MG63 (cell line): Measurements from ENCODE around the gene ELP5. TPM values are rescaled to one million over a fixed set of nuclear protein-coding genes. Genes with fewer than 3 reads are reported as not detected.
"Not testable (repeated sequence)": the region's sequence is repeated elsewhere in the genome, so short reads cannot be mapped to it uniquely, and the experiment has no call there.

Source experiments
- DNase-seq: peaks from one replicate; pipeline ENCODE4 v3.0.0-alpha.2; 2020
- H3K27me3 ChIP-seq: fragments of 250-450 bp; sonication (Bioruptor Pico); 2 replicates; pipeline ENCODE4 v1.5.1; 2020; ENCODE audit warnings: mild to moderate bottlenecking, moderate library complexity
- H3K36me3 ChIP-seq: fragments of 250-450 bp; sonication (Bioruptor Pico); 2 replicates; pipeline ENCODE4 v1.5.1; 2020; ENCODE audit warnings: mild to moderate bottlenecking, moderate library complexity
- H3K4me3 ChIP-seq: fragments of 250-450 bp; sonication (Bioruptor Pico); 2 replicates; pipeline ENCODE4 v1.5.1; 2020; ENCODE audit warnings: mild to moderate bottlenecking, moderate library complexity
- H3K9me3 ChIP-seq: fragments of 250-450 bp; sonication (Bioruptor Pico); 2 replicates; pipeline ENCODE4 v1.5.1; 2020; ENCODE audit warnings: mild to moderate bottlenecking, moderate library complexity
- total RNA-seq: library from RNA; depleted of rRNA; stranded (reverse); fragments of >200 nt; shearing (Covaris generic); gene quantifications from 2 replicates; pipeline ENCODE4 v1.2.3, GENCODE V29; 2014; ENCODE audit warnings: low replicate concordance

The ELP5 gene
- total RNA-seq, 1 experiment from 2014 or later, result 36.4 TPM

DNA sequence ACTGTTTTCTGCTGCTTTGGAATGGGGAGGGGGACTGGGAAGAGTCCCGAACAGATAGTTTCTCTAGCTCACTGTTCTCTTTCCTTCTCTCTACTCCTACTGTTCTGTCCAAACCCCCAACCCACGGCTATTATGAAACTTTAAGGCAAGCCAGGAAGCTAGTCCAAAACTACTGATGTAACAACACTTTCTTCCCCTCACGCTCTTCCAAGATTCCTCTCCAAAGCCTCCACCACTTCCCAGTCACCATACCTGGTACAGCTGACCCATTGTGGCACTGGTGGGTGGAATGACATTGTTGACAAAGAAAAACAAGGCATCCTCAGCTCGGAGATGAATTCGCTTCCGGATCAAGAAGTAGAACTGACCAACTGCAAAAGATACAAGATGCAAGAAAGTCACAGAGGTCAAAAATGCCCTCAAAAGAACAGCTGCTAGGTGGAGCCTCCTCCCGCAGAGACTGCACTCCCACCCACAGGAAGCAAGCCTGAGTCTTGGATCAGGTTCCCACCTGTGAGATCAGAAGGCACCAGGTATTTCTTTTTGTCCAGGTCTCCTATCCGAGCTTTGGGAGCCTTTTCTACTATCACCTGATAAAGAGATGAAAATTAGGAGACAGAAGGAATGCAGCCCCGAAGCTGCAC, 10.8 kb upstream of the ELP5 start:
- peaks cover 34% of the 10 kb centered on the region for H3K36me3 ChIP-seq
- H3K27me3 ChIP-seq, result no peaks in the 10 kb centered on the region
- peak overlapping the region; percentile 91 for H3K4me3 ChIP-seq
- H3K9me3 ChIP-seq, result no peaks in the 10 kb centered on the region
- DNase-seq, result no peak

DNA sequence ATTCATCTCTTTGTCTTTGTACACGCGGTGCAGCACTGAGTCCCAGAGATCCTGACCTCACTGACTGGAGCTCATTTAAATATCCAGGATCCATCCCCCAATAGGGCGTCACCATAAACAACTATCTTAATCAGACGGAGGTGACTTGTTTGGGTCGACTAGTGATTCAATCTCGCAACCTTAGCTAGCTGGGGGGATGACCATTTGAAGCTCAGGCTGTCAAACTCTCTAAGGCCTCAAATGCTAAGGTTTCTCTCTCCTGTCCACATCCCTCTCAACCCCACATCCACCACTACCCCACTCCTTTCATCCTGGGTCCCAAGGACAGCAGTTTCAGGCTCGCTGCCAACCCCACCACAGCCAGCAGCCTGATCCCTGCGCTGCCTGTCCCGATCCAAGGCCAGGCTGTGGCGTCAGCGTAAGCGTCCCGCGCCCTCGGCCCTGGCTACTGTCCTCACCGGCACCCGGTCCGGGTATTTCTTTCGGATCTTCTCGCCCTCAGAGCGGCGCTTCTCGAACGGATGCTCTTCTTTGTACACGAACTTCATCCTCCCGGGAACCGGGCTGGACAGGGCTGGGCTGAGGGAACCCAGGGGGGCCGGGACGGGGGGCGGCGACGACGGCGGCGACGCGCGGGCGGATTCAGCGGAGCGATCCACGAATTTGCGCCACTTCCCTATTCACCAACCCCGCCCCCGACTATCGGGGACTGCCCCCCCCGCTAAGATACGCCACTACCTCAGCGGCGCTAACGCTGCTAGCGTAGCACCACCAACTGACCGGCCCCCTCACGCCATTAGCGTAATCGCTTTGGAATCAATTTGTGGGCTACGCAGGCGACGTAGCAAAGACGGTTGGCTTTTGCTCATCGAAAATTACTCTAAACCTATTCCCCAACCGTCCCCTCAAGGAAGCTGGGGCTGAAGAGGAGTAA, 10.0 kb upstream of the ELP5 start, which contains the start of gene GABARAP:
Gene GABARAP, minus strand, starts transcription at position 667 of the 934 bp plus-strand sequence. Its CDS starts 119 bp downstream, at position 548.
- H3K9me3 ChIP-seq, result no peaks in the 10 kb centered on the region
- peak within 1 kb of the TSS; percentile 91 for H3K4me3 ChIP-seq
- peak; percentile 80 for DNase-seq
- H3K27me3 ChIP-seq, result no peaks in the 10 kb centered on the region
- H3K36me3 ChIP-seq, result peaks cover 29% of the 10 kb centered on the region

DNA sequence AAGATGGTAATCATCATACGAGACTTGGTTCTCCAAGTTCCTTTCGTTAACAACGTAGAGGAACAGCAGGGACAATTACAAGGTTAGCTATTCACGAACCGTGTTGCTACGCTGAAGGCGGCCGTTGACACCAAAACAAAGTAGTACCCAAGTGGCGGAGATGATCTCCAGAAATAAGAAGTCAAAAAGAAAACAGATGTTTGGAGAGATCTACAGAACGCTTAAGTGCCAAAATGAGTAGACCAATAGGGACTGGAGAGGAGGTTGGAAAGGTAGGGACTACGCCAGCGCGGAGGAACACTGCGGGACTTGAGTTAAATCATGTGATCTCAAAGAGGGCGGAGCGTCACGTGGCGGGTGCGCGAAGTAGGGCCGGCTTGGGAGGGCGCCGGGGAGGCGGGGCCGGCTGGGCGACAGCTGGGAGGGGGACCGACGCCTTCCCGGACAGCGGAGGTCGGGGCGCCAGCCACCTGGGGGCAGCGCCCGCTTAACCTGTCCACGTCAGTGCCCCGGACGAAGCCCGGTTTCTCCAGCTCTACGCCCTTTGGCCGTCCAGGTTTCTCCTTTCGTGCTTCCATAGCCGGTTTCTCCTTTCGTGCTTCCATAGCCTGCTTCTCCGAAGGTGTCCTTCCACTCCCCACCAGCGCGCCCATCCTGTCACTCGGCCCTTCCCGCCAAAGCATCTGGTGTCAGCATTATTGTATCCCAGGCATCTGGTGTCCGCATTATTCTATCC, 9.1 kb upstream of the ELP5 start:
- Histone ChIP-seq H3K36me3 (peaks cover 24% of the 10 kb centered on the region), H3K9me3 (no peaks in the 10 kb centered on the region), H3K4me3 (peak overlapping the region; percentile 91), H3K27me3 (no peaks in the 10 kb centered on the region)
- peak; percentile 87 for DNase-seq

DNA sequence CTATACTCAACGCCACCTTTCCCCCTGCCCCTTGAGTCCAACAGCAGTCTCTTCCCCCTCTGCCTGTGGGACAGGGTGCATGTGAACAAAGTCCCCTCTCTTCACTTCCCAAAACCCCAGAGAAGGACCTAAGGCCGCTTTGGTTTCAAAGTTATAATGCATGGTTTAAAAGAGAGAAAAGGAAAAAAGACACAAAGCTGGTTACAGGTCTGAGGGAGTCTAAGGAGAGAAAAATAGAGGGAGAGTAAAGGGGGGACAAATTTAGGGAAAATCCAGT, 8.6 kb upstream of the ELP5 start:
- Histone ChIP-seq H3K4me3 (peak overlapping the region; percentile 91), H3K9me3 (no peaks in the 10 kb centered on the region), H3K27me3 (no peaks in the 10 kb centered on the region), H3K36me3 (peaks cover 24% of the 10 kb centered on the region)
- no peak for DNase-seq

DNA sequence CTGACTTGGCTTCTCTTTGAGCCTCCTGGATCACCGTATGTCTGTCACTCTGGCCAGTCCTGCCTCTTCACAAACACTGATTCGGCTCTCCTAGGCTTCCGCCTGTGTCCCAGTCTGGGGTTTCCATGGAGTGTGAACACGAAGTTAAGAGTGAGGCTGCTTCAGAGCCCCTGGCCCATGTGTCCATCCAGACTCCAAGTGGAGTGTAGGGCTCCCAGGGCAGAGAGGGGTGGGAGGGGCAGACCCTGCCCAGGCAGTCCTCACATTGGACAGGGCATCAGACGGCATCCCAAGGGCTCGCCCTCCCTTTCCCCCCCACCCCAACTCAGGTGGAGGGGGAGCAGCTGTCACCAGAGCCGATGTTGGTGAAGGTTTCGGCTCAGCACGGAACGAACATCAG, 8.2 kb upstream of the ELP5 start:
- not testable (repeated sequence) for DNase-seq, H3K9me3 ChIP-seq, H3K4me3 ChIP-seq, H3K27me3 ChIP-seq
- H3K36me3 ChIP-seq, result peaks cover 24% of the 10 kb centered on the region

DNA sequence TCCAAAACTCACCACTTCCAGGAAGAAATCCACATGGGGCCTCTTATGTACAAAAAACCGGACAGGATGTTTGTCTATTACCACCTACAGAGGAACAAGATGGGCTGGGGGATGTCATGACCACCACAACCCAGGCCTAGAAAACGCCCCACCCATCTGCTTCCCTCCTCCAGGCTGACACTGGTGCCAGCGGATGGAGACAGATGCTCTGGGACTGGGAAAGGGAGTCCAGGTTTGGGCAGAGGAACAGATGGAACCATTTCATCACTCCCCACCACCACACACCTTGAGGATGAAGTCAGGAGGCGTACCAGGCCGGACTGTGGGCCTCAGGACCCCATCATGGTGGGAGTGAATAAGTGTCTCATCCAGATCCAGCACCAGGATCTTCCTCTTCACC, 5.2 kb upstream of the ELP5 start:
- peaks cover 13% of the 10 kb centered on the region for H3K36me3 ChIP-seq
- H3K4me3 ChIP-seq, result no peak overlapping the region
- no peaks in the 10 kb centered on the region for H3K9me3 ChIP-seq
- H3K27me3 ChIP-seq, result no peaks in the 10 kb centered on the region
- no peak for DNase-seq

DNA sequence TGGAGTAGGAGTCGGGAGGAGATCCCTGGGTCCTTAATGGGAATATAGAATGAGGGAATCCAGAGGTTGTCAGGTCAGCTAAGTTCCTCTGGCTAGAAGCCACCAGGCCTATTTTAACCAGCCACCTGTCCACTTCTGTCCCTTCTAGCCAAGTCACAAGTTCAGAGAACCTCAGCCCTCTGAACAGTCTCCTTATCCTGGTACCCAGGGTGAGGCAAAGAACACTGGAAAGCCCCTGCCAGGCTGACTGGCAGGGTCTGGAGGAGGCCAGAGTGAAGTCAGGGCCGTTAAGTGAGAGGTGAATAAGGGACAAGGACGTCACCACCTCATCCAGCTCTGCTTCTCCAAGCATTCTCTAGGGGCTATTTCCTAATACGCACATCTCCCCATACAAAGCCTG, 3.2 kb upstream of the ELP5 start:
- Histone ChIP-seq H3K9me3 (no peaks in the 10 kb centered on the region), H3K36me3 (peaks cover 13% of the 10 kb centered on the region), H3K4me3 (no peak overlapping the region), H3K27me3 (no peaks in the 10 kb centered on the region)
- DNase-seq, result no peak

DNA sequence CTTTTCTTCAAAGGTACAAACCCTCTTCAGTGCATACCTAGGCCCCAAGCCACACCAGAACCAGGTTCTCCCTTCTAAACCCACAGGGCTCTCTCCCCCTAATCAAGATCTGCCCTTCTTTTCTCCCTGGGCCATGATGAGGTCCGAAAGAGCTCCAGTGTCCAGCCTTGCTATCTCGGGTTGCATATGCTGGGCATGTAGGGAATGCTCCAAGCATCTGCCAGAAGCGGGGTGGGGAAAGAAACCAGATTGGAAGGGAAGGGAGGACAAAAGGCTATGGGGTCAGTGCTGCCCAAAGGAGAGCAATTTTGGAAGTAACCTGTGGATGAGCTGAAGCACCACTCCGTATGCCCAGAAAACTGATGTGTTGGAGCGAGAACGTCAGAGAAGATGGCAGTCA, 2.8 kb upstream of the ELP5 start:
- H3K27me3 ChIP-seq, result no peaks in the 10 kb centered on the region
- no peaks in the 10 kb centered on the region for H3K9me3 ChIP-seq
- H3K36me3 ChIP-seq, result peaks cover 15% of the 10 kb centered on the region
- DNase-seq, result no peak
- no peak overlapping the region for H3K4me3 ChIP-seq

DNA sequence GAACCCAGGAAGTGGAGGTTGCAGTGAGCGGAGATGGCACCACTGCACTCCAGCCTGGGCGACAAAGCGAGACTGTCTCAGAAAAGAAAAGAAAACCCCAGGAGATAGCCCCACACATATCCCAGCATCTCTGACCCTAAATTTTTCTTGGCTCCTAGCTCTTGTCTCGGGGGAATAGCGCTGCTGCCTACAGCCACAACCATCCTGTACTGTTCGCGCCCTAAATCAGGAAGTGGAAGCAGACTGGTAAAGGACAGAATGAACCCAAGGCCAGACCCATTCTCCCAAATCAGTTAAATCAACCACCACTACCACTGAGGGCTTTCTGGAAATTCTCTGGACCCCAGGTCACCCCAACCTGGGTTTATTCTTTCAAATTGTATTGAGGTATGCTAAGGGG, 2.2 kb upstream of the ELP5 start:
- peak overlapping the region; percentile 90 for H3K4me3 ChIP-seq

DNA sequence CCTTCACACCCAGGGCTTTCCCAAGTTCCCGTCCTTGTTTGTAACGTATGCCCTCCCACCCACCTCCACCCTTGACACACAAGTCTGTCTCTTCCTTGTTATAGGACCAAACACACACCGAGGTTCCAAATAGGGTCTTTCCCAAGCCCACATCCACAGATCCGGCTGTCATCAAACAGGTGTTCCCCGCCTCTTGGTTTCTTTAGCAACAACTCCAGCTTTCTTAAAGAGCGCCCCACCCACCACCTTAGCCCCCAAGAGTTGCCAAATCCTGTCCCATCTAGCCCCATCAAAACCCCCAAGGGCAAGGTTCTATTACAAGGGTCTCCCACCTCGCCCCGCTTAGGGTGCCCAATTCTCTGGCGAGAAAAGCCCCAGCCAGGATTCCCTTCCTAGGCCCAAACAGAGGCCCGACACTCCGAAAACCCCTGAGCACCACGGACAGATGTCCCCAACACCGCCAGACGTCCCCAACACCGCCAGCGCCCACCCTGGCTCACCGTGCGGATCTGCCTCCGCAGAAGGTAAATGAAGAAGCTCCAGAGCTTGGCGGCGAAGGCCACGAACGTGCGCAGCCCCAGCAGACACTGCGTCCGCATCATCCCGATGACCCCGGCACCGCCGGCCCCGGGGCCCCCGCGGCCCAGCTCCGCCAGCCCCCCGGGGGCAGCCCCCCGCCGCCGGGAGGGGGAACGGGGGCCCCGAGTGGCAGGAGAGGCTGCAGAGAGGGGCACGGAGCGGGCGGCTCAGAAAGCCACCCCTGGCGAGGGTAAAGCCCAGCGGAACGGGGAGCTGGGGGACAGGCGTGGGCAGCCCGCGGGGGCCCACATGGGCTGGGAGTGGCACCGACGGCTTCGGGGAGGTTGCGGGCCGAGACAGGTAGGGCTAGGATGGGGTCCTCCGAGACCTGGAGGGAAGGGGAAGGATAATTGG, 1.1 kb upstream of the ELP5 start:
- H3K36me3 ChIP-seq, result peaks cover 17% of the 10 kb centered on the region
- no peak for DNase-seq
- no peaks in the 10 kb centered on the region for H3K27me3 ChIP-seq
- no peaks in the 10 kb centered on the region for H3K9me3 ChIP-seq
- peak overlapping the region; percentile 90 for H3K4me3 ChIP-seq

More for the DNA sequence above, 2.2 kb upstream of the ELP5 start:
- H3K36me3 ChIP-seq, result peaks cover 20% of the 10 kb centered on the region
- DNase-seq, result no peak
- no peaks in the 10 kb centered on the region for H3K27me3 ChIP-seq
- H3K9me3 ChIP-seq, result no peaks in the 10 kb centered on the region

DNA sequence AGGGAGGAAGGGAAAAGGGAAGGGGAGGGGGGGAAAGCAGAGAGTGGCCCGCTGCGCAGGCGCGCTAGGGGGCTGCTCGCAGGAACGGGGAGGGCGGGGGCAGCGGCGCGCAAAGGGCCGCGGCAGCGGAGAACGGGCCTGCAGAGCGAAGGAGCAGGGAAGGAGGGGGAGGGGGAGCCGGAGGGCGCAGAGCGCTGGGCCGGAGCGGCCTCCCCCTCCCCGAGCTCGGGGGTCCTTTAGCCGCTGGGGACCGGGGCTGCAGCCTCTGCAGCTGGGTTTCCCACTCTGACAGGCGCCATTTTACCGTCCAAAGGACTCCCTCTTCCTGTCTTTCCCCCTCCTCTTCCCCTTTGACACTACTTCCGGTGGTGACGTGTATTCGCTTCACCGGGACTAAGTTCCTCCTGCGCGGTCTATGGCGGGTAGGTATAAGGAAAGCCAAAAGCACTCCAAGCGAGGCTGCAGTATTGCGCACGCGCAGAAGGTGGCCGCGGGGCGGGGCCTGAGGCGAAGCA, 297 bp upstream of the ELP5 start, which contains the start of gene CTDNEP1:
Gene CTDNEP1, minus strand, starts transcription at position 74 of the 515 bp plus-strand sequence. CDS start 438 bp downstream, outside the sequence.
- H3K9me3 ChIP-seq, result no peaks in the 10 kb centered on the region
- peak within 1 kb of the TSS; percentile 90 for H3K4me3 ChIP-seq
- H3K27me3 ChIP-seq, result no peaks in the 10 kb centered on the region
- peaks cover 19% of the 10 kb centered on the region for H3K36me3 ChIP-seq
- peak; percentile 94 for DNase-seq

DNA sequence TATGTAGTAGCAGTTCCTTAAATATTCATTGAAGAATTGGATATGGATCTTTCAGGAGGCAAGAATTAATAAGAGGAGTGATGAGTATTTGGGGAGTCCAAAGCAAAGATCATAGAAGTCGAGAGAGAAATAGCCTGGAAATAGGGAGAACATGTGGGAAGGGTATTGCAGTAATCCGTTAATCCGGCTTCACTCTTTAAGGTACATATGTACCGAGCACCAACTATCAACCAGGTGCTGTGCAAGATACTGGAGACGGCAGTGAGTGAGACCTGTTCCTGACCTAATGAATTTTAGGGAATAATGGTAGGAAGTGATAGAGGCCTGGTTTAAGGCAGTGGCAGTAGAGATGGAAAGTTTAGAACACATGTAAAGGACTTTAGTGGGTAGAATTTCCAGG, 1.1 kb downstream of the ELP5 start:
- no peaks in the 10 kb centered on the region for H3K27me3 ChIP-seq
- H3K9me3 ChIP-seq, result no peaks in the 10 kb centered on the region
- peak overlapping the region; percentile 90 for H3K4me3 ChIP-seq
- peaks cover 21% of the 10 kb centered on the region for H3K36me3 ChIP-seq
- DNase-seq, result no peak

DNA sequence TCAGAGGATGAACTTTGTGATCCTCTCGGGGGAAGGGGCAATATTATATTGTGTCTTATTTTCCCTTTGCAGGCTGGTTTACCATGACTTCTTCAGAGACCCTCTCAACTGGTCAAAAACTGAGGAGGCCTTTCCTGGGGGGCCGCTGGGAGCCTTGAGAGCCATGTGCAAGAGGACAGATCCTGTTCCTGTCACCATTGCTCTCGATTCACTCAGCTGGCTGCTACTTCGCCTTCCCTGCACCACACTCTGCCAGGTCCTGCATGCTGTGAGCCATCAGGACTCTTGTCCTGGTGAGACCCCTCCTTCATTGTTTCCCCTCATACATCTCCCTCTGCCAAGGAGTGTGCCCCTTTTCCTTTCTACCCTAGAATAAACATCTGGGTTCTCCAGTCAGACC, 2.5 kb downstream of the ELP5 start:
- Histone ChIP-seq H3K27me3 (no peaks in the 10 kb centered on the region), H3K36me3 (peaks cover 26% of the 10 kb centered on the region), H3K9me3 (no peaks in the 10 kb centered on the region), H3K4me3 (no peak overlapping the region)
- no peak for DNase-seq

DNA sequence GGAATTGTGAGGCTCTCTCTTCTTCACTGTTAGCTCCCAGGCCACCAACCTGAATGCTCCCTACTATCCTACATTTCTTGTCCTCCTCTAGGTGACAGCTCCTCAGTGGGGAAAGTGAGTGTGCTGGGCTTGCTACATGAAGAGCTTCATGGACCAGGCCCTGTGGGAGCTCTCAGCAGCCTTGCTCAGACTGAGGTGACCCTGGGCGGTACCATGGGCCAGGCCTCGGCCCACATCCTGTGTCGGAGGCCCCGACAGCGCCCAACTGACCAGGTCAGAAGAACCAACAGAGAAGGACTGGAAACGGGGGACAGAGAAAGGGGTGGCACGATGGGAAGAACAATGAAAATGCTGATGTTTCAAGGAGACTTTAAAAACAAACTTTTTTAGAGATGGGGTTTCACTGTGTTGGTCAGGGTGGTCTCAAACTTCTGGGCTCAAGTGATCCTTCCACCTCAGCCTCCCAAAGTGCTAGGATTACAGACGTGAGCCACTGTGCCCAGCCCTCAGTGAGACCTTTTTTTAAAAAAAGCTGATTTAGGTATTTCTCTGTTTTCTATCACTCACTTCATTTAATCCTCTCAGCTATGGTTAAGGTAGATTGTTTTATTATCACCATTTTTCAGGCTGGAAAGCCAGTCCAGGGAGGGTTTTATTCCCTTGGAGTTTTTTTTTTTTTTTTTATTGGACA, 4.9 kb downstream of the ELP5 start:
- H3K9me3 ChIP-seq, result no peaks in the 10 kb centered on the region
- H3K36me3 ChIP-seq, result peaks cover 26% of the 10 kb centered on the region
- no peaks in the 10 kb centered on the region for H3K27me3 ChIP-seq
- DNase-seq, result no peak
- no peak overlapping the region for H3K4me3 ChIP-seq

DNA sequence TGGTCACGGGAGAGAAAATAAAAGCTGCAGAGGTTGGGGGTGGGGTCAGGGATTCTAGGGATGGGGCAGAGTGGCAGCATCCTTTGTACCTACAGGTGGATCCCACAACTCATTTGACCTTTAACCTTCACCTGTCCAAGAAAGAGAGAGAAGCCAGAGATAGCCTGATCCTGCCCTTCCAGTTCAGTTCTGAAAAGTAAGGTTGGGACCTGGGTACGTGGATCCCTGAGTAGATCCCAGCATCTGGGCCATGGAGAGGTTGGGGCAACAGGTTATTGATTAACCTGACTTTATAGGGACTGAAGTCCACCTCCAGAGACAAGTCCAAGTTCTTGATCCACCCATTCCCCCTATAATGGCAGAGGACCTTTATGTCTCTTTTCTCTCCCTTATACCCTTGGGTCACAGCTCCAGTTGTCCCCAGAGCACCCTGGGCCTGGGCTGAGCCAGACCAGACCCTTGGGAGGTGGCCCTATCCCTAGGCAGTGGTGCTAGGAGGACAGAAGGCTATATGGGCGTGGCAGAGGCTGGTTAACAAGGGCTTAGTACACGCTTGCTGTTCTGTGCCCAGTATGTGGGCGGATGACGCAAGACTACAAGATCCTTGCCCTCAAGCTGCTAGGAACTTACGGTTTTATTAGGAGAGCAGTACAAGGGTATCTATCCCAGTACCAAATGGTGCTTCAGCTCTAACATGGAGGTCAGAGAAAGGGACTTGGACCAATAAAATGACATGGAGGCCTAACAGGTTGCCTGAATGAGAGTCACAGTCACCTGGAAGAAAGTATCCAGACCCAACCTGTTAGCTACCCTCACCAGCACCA, 6.9 kb downstream of the ELP5 start:
- peaks cover 26% of the 10 kb centered on the region for H3K36me3 ChIP-seq
- no peaks in the 10 kb centered on the region for H3K9me3 ChIP-seq
- DNase-seq, result peak; percentile 77
- no peaks in the 10 kb centered on the region for H3K27me3 ChIP-seq
- H3K4me3 ChIP-seq, result no peak overlapping the region
